Raji (cell line): ENCODE measurements around the gene PHACTR1.

Experiments
- POLR2A ChIP-seq: IDR thresholded peaks from 2 replicates; pipeline ENCODE4 v1.6.1; 2011; ENCODE audit warnings: low read depth, low read length, control low read depth; ENCODE audit not compliant: insufficient read depth

The PHACTR1 gene

GRCh38 chr6:12716298-12716916 lies at the start of gene PHACTR1:
PHACTR1 (plus strand) TSS chr6:12716767.
- no peak for TF ChIP-seq POLR2A

- TF ChIP-seq POLR2A, result no peak
These were observed 49.7 kb upstream of the PHACTR1 start for GRCh38 chr6:12666886-12667285.

- no peak for TF ChIP-seq POLR2A
These were observed 40.6 kb upstream of the PHACTR1 start for GRCh38 chr6:12675931-12676330.

- no peak for TF ChIP-seq POLR2A
These were observed 37.2 kb upstream of the PHACTR1 start for GRCh38 chr6:12679341-12679740.

GRCh38 chr6:12693122-12693521 lies 23.4 kb upstream of the PHACTR1 start:
- TF ChIP-seq POLR2A, result no peak

- no peak for TF ChIP-seq POLR2A
These were observed 18.3 kb upstream of the PHACTR1 start for GRCh38 chr6:12698298-12698697.

GRCh38 chr6:12704946-12705345 lies 11.6 kb upstream of the PHACTR1 start:
- no peak for TF ChIP-seq POLR2A

GRCh38 chr6:12709116-12709515 lies 7.5 kb upstream of the PHACTR1 start:
- no peak for TF ChIP-seq POLR2A

GRCh38 chr6:12709556-12710232 lies 6.9 kb upstream of the PHACTR1 start:
- no peak for TF ChIP-seq POLR2A

GRCh38 chr6:12710921-12711320 lies 5.6 kb upstream of the PHACTR1 start:
- TF ChIP-seq POLR2A, result no peak

- TF ChIP-seq POLR2A, result no peak
These were observed 2.5 kb upstream of the PHACTR1 start for GRCh38 chr6:12714022-12714421.

GRCh38 chr6:12715437-12715836 lies 1.1 kb upstream of the PHACTR1 start:
- no peak for TF ChIP-seq POLR2A

- TF ChIP-seq POLR2A, result no peak
These were observed 789 bp downstream of the PHACTR1 start for GRCh38 chr6:12717356-12717755.

- no peak for TF ChIP-seq POLR2A
These were observed 1.4 kb downstream of the PHACTR1 start for GRCh38 chr6:12718015-12718414.

GRCh38 chr6:12719017-12719416 lies 2.5 kb downstream of the PHACTR1 start:
- TF ChIP-seq POLR2A, result no peak

- no peak for TF ChIP-seq POLR2A
These were observed 3.7 kb downstream of the PHACTR1 start for GRCh38 chr6:12720310-12720709.

GRCh38 chr6:12725263-12725662 lies 8.7 kb downstream of the PHACTR1 start:
- TF ChIP-seq POLR2A, result no peak
